HCT116 (cell line): Measurements from ENCODE around the gene RGS10. TPM values are rescaled to one million over a fixed set of nuclear protein-coding genes. Genes with fewer than 3 reads are reported as not detected.

ENCODE experiments used
- ATAC-seq: fragments of 200-7000 bp; cut with Tn5 transposase; 2 replicates; pipeline ENCODE4 v1.9.1; 2020; ENCODE audit warnings: mild to moderate bottlenecking, moderate library complexity
- BruUV-seq: library from RNA; stranded (reverse); fragments of 400-500 nt; replicated peaks from 2 replicates; lab custom pipeline; 2021; lab: Mats Ljungman, UMichigan
- CTCF ChIA-PET: fragments of 300-600 bp; sonication (Branson Sonifier 250); formaldehyde crosslinking; loops from one replicate; lab custom pipeline; 2021; ENCODE audit warnings: antibody characterized with exemption; lab: Charles Lee
- POLR2A ChIA-PET: fragments of 300-600, 350-600 bp; sonication (Branson Sonifier 250); formaldehyde crosslinking; loops from one replicate; lab custom pipeline; 2021; ENCODE audit warnings: antibody characterized with exemption; lab: Charles Lee
- RAD21 ChIA-PET, 2 experiments: fragments of 300-600 bp; sonication (Branson Sonifier 250); formaldehyde crosslinking; loops; one replicate each; lab custom pipeline; 2023; ENCODE audit warnings: low total read pairs in 2 of 2; ENCODE audit not compliant: uncharacterized antibody in 2 of 2, unreplicated experiment in 2 of 2, low non-redundant PET in 1 of 2; lab: Charles Lee
- DNase-seq: peaks from one replicate; pipeline ENCODE4 v3.0.0-alpha.2; 2010; ENCODE audit warnings: low read depth, low spot score
- H2AFZ ChIP-seq: fragments of 200-600 bp; shearing (Covaris generic), sonication (generic); 2 replicates; pipeline ENCODE4 v1.6.1; 2017; ENCODE audit warnings: low read depth, mixed run types, mixed read lengths, antibody characterized with exemption, low read length; ENCODE audit not compliant: poor library complexity, severe bottlenecking
- H3K27ac ChIP-seq: 2 replicates; pipeline ENCODE4 v1.5.1; 2012; ENCODE audit warnings: low read depth, low read length
- H3K27me3 ChIP-seq: fragments of 200-600 bp; sonication (generic); 2 replicates; pipeline ENCODE4 v1.6.1; 2016; ENCODE audit warnings: mixed run types, low read length, mixed read lengths; ENCODE audit not compliant: insufficient read depth
- H3K36me3 ChIP-seq, 2 experiments: fragments of 200-500 bp in 1 of 2; fragments of 200-600 bp in 1 of 2; sonication (Bioruptor generic) in 1 of 2; sonication (generic) in 1 of 2; 2 replicates each; pipeline versions ENCODE4 v1.5.1 to v1.6.1; 2014 to 2016; ENCODE audit warnings: low read length in 2 of 2, inconsistent platforms in 1 of 2, mixed read lengths in 1 of 2, mixed run types in 1 of 2; ENCODE audit not compliant: insufficient read depth in 2 of 2, control insufficient read depth in 1 of 2
- H3K4me1 ChIP-seq, 2 experiments: fragments of 200-600 bp in 1 of 2; sonication (generic) in 1 of 2; 2 replicates each; pipeline versions ENCODE4 v1.5.1 to v1.6.1; 2012 to 2017; ENCODE audit warnings: low read length in 2 of 2, inconsistent platforms in 1 of 2, mild to moderate bottlenecking in 1 of 2, mixed read lengths in 1 of 2, mixed run types in 1 of 2, moderate library complexity in 1 of 2; ENCODE audit not compliant: insufficient read depth in 2 of 2, control insufficient read depth in 1 of 2
- H3K4me2 ChIP-seq: fragments of 200-600 bp; sonication (generic); 2 replicates; pipeline ENCODE4 v1.6.1; 2017; ENCODE audit warnings: mixed run types, low read length, mixed read lengths
- H3K4me3 ChIP-seq, 2 experiments: fragments of 200-600 bp in 1 of 2; sonication (generic) in 1 of 2; replicated peaks in 1 of 2; 2 replicates each; pipeline ENCODE4 v1.5.1; 2011 to 2016; ENCODE audit warnings: low read length in 2 of 2, control low read depth in 1 of 2, low read depth in 1 of 2, mild to moderate bottlenecking in 1 of 2, mixed read lengths in 1 of 2, mixed run types in 1 of 2
- H3K79me2 ChIP-seq: fragments of 200-600 bp; sonication (generic); 2 replicates; pipeline ENCODE4 v1.6.1; 2017; ENCODE audit warnings: mild to moderate bottlenecking, mixed run types, low read length, moderate library complexity, mixed read lengths; ENCODE audit not compliant: insufficient read depth
- H3K9ac ChIP-seq: fragments of 200-600 bp; sonication (generic); 2 replicates; pipeline ENCODE4 v1.6.1; 2016; ENCODE audit warnings: low read length, mixed read lengths
- H3K9me2 ChIP-seq: fragments of 200-600 bp; sonication (generic), shearing (Covaris generic); 2 replicates; pipeline ENCODE4 v1.6.1; 2017; ENCODE audit warnings: mixed run types, mild to moderate bottlenecking, moderate library complexity; ENCODE audit not compliant: insufficient read depth
- H3K9me3 ChIP-seq, 2 experiments: fragments of 200-500 bp in 1 of 2; fragments of 200-600 bp in 1 of 2; sonication (Bioruptor generic) in 1 of 2; sonication (generic) in 1 of 2; 2 replicates each; pipeline ENCODE4 v1.6.1; 2014 to 2017; ENCODE audit warnings: low read length in 2 of 2, mixed read lengths in 2 of 2, inconsistent platforms in 1 of 2, low read depth in 1 of 2, mild to moderate bottlenecking in 1 of 2, mixed run types in 1 of 2, moderate library complexity in 1 of 2; ENCODE audit not compliant: control insufficient read depth in 1 of 2, insufficient read depth in 1 of 2
- H4K20me1 ChIP-seq: fragments of 200-600 bp; sonication (generic), shearing (Covaris generic); 2 replicates; pipeline ENCODE4 v1.6.1; 2017; ENCODE audit warnings: mixed run types, mild to moderate bottlenecking, moderate library complexity; ENCODE audit not compliant: insufficient read depth
- CBX3 ChIP-seq: IDR thresholded peaks from 2 replicates; pipeline ENCODE4 v1.6.1; 2012; ENCODE audit warnings: low read depth
- EGR1 ChIP-seq: IDR thresholded peaks from 2 replicates; pipeline ENCODE4 v1.6.1; 2012; ENCODE audit warnings: low read depth
- EZH2phosphoT487 ChIP-seq: fragments of 200-600 bp; IDR thresholded peaks from 2 replicates; pipeline ENCODE4 v1.6.1; 2018; ENCODE audit warnings: antibody characterized with exemption, borderline replicate concordance
- POLR2A ChIP-seq: IDR thresholded peaks from 2 replicates; pipeline ENCODE4 v1.7.0; 2011; ENCODE audit warnings: borderline replicate concordance; ENCODE audit not compliant: insufficient read depth, insufficient read length; ENCODE audit errors: extremely low read depth
- SP1 ChIP-seq: IDR thresholded peaks from 2 replicates; pipeline ENCODE4 v1.6.1; 2012; ENCODE audit warnings: low read depth
- SRF ChIP-seq: IDR thresholded peaks from 2 replicates; pipeline ENCODE4 v1.6.1; 2012; ENCODE audit warnings: low read depth
- TCF7L2 ChIP-seq: IDR thresholded peaks from 2 replicates; pipeline ENCODE4 v1.7.0; 2011; ENCODE audit warnings: borderline replicate concordance, inconsistent platforms; ENCODE audit not compliant: insufficient read depth, insufficient read length; ENCODE audit errors: extremely low read depth
- ZFX ChIP-seq: fragments of 450-650 bp; IDR thresholded peaks from 2 replicates; pipeline ENCODE4 v1.6.1; 2017
- intact Hi-C: fragments of 100-400 bp; cut with micrococcal nuclease; formaldehyde crosslinking; loops from 2 replicates; pipeline ENCODE4 v1.10.0; 2022
- total RNA-seq: library from RNA; stranded (reverse); gene quantifications from one replicate; pipeline ENCODE4 v1.2.1, GENCODE V29; 2021; ENCODE audit not compliant: unreplicated experiment
- TF ChIP-seq, protein P1 (sequence below): IDR thresholded peaks from 2 replicates; pipeline ENCODE4 v1.6.1; 2012; ENCODE audit warnings: low read depth
- TF ChIP-seq, protein P2 (sequence below): IDR thresholded peaks from 2 replicates; pipeline ENCODE4 v1.6.1; 2012

Gene RGS10
- total RNA-seq, 1 experiment from 2014 or later = 96.7 TPM

DNA sequence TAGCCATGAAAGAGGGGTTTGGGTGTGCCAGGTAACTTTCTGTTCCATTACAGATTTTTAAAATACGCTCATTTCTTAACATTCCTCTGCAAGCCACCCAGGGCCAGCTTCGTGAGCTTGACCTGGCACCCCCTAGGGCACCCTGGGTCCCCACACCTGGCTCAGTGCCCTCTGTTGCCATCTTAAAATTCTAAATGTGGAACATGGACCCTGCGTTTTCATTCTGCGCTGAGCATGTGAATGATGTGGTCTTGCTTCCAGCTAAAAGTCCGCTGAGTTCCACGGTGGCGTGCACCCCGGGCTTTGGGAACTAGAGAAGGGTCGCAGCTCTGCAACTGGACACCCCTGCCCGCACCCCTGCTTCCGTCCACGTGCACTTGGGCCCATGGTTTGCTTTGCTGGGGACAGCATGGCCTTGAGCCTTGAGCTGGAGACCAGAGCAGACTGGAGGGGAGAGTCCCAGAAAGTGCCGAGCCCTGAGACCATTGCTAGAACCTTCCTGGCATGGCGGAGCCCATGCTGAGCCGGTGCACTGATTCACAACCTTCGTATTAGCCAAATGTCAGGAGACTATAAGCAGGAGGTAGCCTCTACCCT, 91.1 kb downstream of the RGS10 start (continued):
- TF ChIP-seq CBX3 (no peak), EGR1 (no peak), TCF7L2 (no peak), POLR2A (no peak)
- TF ChIP-seq, protein P1, sequence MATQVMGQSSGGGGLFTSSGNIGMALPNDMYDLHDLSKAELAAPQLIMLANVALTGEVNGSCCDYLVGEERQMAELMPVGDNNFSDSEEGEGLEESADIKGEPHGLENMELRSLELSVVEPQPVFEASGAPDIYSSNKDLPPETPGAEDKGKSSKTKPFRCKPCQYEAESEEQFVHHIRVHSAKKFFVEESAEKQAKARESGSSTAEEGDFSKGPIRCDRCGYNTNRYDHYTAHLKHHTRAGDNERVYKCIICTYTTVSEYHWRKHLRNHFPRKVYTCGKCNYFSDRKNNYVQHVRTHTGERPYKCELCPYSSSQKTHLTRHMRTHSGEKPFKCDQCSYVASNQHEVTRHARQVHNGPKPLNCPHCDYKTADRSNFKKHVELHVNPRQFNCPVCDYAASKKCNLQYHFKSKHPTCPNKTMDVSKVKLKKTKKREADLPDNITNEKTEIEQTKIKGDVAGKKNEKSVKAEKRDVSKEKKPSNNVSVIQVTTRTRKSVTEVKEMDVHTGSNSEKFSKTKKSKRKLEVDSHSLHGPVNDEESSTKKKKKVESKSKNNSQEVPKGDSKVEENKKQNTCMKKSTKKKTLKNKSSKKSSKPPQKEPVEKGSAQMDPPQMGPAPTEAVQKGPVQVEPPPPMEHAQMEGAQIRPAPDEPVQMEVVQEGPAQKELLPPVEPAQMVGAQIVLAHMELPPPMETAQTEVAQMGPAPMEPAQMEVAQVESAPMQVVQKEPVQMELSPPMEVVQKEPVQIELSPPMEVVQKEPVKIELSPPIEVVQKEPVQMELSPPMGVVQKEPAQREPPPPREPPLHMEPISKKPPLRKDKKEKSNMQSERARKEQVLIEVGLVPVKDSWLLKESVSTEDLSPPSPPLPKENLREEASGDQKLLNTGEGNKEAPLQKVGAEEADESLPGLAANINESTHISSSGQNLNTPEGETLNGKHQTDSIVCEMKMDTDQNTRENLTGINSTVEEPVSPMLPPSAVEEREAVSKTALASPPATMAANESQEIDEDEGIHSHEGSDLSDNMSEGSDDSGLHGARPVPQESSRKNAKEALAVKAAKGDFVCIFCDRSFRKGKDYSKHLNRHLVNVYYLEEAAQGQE = no peak

DNA sequence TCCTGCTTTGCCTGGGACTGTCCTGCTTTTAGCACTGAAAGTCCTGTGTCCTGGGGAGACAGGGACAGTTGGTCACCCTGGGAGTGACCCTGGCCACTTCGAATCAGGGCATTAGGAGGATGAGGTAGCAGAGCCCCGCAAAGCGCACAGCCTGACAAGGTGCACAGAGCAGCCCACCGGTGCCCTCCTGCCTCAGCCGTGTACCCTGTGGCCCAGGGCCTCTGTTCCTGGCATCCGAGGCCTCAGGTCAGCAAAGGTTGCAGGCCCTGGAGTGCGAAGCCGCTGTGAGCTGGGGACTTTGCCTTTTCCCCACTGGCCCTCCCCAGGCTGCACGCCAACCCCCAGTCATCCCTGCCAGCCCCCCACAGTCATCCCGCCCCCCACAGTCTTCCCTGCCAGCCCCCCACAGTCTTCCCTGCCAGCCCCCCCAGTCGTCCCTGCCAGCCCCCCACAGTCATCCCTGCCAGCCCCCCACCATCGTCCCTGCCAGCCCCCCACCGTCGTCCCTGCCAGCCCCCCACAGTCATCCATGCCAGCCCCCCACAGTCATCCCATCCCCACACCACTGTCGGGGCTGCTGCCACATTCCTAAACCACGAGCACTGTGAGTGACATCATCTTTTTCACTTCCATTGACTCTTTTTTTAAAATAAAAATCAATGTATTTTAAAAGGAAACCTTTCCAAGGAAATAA, 91.8 kb downstream of the RGS10 start:
- H3K9me2 ChIP-seq = no peaks in the 10 kb centered on the region
- peak overlapping the region; percentile 52 for H3K4me2 ChIP-seq
- H3K9ac ChIP-seq = peak overlapping the region; percentile 14; the same call in 1 of the 2 replicates
- no peak overlapping the region for H2AFZ ChIP-seq
- H3K27me3 ChIP-seq = no peaks in the 10 kb centered on the region
- no peak overlapping the region for H3K27ac ChIP-seq
- no peaks in the 10 kb centered on the region for H3K79me2 ChIP-seq
- RAD21 ChIA-PET = no interaction called here
- intact Hi-C loops = no loop called here
- ATAC-seq = no peak; the same call in 1 of the 2 replicates
- no peak for TF ChIP-seq EZH2phosphoT487
- no peak for TF ChIP-seq EGR1
- no peak for TF ChIP-seq SRF
- TF ChIP-seq ZFX = no peak
- TF ChIP-seq SP1 = no peak
- TF ChIP-seq, protein P2, sequence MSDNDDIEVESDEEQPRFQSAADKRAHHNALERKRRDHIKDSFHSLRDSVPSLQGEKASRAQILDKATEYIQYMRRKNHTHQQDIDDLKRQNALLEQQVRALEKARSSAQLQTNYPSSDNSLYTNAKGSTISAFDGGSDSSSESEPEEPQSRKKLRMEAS = no peak
- TF ChIP-seq, all 23 proteins: peak for 0
- H3K36me3 ChIP-seq = no peaks in the 10 kb centered on the region
- peaks cover 10 to 20% of the 10 kb centered on the region in 2 experiments for H3K4me1 ChIP-seq
- no peaks in the 10 kb centered on the region for H4K20me1 ChIP-seq
- no peaks in the 10 kb centered on the region for H3K9me3 ChIP-seq
- no TSS peak for BruUV-seq
- no peak overlapping the region for H3K4me3 ChIP-seq
- no peak for DNase-seq
- ChIA-PET POLR2A (no interaction called here), CTCF (interaction anchor here (0.9 to 1.7 kb wide), 2 partner anchors 241 to 251 kb away, joined by 3 to 5 read pairs; no protein-coding TSS in a partner anchor)

Other genes with a start within 250 kb of the RGS10 start
- 220 TPM for gene TIAL1, start 54.2 kb upstream of the RGS10 start, total RNA-seq
- 57.0 TPM for gene BAG3, start 108.7 kb upstream of the RGS10 start, total RNA-seq
- 21.6 TPM for gene INPP5F, start 183.3 kb upstream of the RGS10 start, total RNA-seq